ENCODE results near the gene MMP14. TPM values are rescaled to one million over a fixed set of nuclear protein-coding genes. Genes with fewer than 3 reads are reported as not detected.
"Not testable (repeated sequence)": the region's sequence is repeated elsewhere in the genome, so short reads cannot be mapped to it uniquely, and the experiment has no call there.

MMP14 gene
- total RNA-seq, 2 experiments from 2014 or later: 1.8 to 2.1 TPM

DNA sequence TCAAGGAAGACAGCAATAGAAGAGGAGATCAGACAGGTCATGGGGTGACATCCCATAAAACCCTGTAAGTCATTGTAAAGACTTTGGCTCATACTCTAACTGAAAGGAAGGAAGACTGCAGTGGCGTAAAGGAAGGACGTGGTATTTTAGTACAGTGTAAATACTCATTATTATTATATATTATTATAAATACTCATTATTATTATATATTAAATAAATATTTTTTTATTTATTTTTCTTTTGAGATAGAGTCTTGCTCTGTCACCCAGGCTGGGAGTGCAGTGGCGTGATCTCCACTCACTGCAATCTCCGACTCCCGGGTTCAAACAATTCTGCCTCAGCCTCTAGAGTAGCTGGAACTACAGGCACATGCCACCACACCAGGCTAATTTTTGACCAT lies 20.0 kb downstream of the MMP14 start:
- CTCF ChIA-PET: interaction anchor here (1.9 to 8.5 kb wide), 5 partner anchors 16 to 289 kb away, joined by 5 to 91 read pairs (median 50); partner anchors contain the start of genes LRP10 and MRPL52
- Mint-ChIP-seq H3K27me3 (peaks cover 34% of the 10 kb centered on the region), H3K4me3 (no peak overlapping the region), H3K27ac (no peak overlapping the region), H3K9me3 (peaks cover 4% of the 10 kb centered on the region), H3K36me3 (ENCODE audit: low read depth) (peaks cover 2% of the 10 kb centered on the region), H3K4me1 (peaks cover 41% of the 10 kb centered on the region)
- no peak for DNase-seq
- POLR2A ChIA-PET: no interaction called here

- H3K36me3 Mint-ChIP-seq (ENCODE audit: low read depth); POLR2A ChIA-PET; H3K27ac Mint-ChIP-seq; H3K9me3 Mint-ChIP-seq; H3K4me3 Mint-ChIP-seq; DNase-seq: not testable (repeated sequence)
- CTCF ChIA-PET: interaction anchor here (1.0 to 7.3 kb wide), 7 partner anchors 8 to 304 kb away, joined by 3 to 50 read pairs (median 8); partner anchors contain the start of gene LRP10
- Mint-ChIP-seq H3K4me1 (peaks cover 19% of the 10 kb centered on the region), H3K27me3 (peaks cover 49% of the 10 kb centered on the region)
These were observed 24.0 kb downstream of the MMP14 start for GRCh38 chr14:22860377-22860776.

DNA sequence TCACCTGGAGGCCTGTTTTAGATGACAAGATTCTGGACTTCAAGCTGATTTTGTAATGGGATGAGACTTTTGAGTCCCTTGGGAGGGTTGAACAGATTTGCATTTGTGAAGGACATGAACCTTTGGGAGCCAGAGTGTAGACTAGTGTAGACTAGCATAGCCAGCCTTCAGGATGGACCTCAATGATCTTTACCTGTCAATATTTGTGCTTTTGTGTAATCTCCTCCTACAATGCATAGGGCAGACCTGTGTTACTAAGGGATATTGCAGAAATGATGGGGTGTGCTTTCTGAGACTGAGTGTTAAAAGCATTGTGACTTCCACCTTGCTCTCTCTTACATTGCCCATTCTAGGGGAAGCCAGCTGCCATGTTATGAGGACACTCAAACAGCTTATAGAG lies 25.3 kb downstream of the MMP14 start:
- H3K4me1 Mint-ChIP-seq: peaks cover 15% of the 10 kb centered on the region
- ChIA-PET CTCF (interaction anchor here (1.7 to 7.3 kb wide), 5 partner anchors 9 to 305 kb away, joined by 4 to 50 read pairs (median 8); partner anchors contain the start of gene LRP10), POLR2A (no interaction called here)
- no peak overlapping the region for H3K4me3 Mint-ChIP-seq
- peaks cover 7% of the 10 kb centered on the region for H3K36me3 Mint-ChIP-seq (ENCODE audit: low read depth)
- H3K9me3 Mint-ChIP-seq: peaks cover 8% of the 10 kb centered on the region
- H3K27ac Mint-ChIP-seq: no peak overlapping the region
- DNase-seq: no peak
- peaks cover 41% of the 10 kb centered on the region for H3K27me3 Mint-ChIP-seq

- Mint-ChIP-seq H3K4me3 (no peak overlapping the region), H3K27ac (no peak overlapping the region), H3K36me3 (ENCODE audit: low read depth) (peaks cover 7% of the 10 kb centered on the region), H3K9me3 (peaks cover 8% of the 10 kb centered on the region), H3K4me1 (peaks cover 2% of the 10 kb centered on the region), H3K27me3 (peaks cover 26% of the 10 kb centered on the region)
- POLR2A ChIA-PET: no interaction called here
- CTCF ChIA-PET: interaction anchor here (0.7 to 6.2 kb wide), 3 partner anchors 12 to 294 kb away, joined by 3 to 38 read pairs (median 3); no protein-coding TSS in a partner anchor
- no peak for DNase-seq
These were observed 28.6 kb downstream of the MMP14 start for GRCh38 chr14:22864979-22865378.

GRCh38 chr14:22865424-22866405 lies 29.3 kb downstream of the MMP14 start:
- CTCF ChIA-PET: interaction anchor here (0.7 to 6.2 kb wide), 5 partner anchors 8 to 1013 kb away, joined by 3 to 38 read pairs (median 3); no protein-coding TSS in a partner anchor

DNA sequence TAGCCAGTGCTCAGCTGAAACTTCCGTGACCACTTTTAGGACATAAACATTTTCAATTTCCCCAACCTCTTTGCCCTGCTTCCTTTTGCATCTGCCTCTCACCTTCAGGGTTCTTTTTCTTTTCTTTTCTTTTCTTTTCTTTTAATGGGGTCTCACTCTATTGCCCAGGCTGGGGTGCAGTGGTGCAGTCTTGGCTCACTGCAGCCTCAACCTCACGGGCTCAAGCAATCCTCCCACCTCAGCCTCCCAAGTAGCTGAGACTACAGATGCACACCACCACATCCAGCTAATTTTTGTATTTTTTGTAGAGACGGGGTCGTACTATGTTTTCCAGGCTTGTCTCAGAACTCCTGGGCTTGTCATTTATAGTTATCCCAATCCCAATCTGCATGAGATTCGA lies 30.5 kb downstream of the MMP14 start:
- Mint-ChIP-seq H3K9me3 (peaks cover 1% of the 10 kb centered on the region), H3K27me3 (peaks cover 10% of the 10 kb centered on the region), H3K36me3 (ENCODE audit: low read depth) (peaks cover 2% of the 10 kb centered on the region), H3K4me3 (no peak overlapping the region), H3K27ac (no peak overlapping the region), H3K4me1 (peaks cover 12% of the 10 kb centered on the region)
- no peak for DNase-seq
- POLR2A ChIA-PET: no interaction called here
- CTCF ChIA-PET: interaction anchor here (0.7 to 6.2 kb wide), 5 partner anchors 9 to 1015 kb away, joined by 3 to 38 read pairs (median 3); no protein-coding TSS in a partner anchor

More at GRCh38 chr14:22865424-22866405, 29.3 kb downstream of the MMP14 start:
- POLR2A ChIA-PET: interaction anchor here (0.6 kb wide), 1 partner anchor 15 kb away, joined by 3 read pairs; no protein-coding TSS in a partner anchor
- Mint-ChIP-seq H3K9me3 (peaks cover 6% of the 10 kb centered on the region), H3K36me3 (ENCODE audit: low read depth) (peaks cover 7% of the 10 kb centered on the region), H3K4me1 (peaks cover 9% of the 10 kb centered on the region), H3K27ac (no peak overlapping the region), H3K27me3 (peaks cover 22% of the 10 kb centered on the region), H3K4me3 (no peak overlapping the region)
- DNase-seq: no peak

DNA sequence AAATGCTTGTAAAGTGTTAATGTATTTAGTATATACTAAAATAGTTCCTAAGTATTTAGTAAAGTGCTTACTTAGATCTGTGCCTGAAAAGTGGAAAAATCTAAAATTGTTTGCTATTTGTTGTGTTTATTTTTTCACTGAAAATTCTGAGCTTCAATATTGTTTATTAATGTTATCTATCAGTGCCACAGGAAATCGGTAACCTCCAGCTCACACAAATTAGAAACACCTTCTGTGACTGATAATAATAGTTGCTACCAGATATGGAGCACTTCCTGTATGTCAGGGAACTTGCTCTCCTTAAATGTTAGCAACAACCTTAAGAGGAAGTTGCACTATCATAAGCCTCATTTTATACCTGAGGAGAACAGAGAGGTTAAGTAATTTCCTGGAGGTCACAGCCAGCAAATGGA lies 34.4 kb downstream of the MMP14 start:
- DNase-seq: no peak
- Mint-ChIP-seq H3K9me3 (no peaks in the 10 kb centered on the region), H3K4me1 (peaks cover 26% of the 10 kb centered on the region), H3K4me3 (peak overlapping the region; percentile 89), H3K27ac (peak overlapping the region; percentile 99), H3K27me3 (no peaks in the 10 kb centered on the region), H3K36me3 (ENCODE audit: low read depth) (peaks cover 17% of the 10 kb centered on the region)
- ChIA-PET CTCF (interaction anchor here (0.5 to 5.2 kb wide), 12 partner anchors 11 to 425 kb away, joined by 3 to 50 read pairs (median 5); partner anchors contain the start of gene REM2), POLR2A (interaction anchor here (0.6 kb wide), 2 partner anchors 59 to 220 kb away, joined by 3 to 4 read pairs; no protein-coding TSS in a partner anchor)

GRCh38 chr14:22871224-22872032 lies 35.0 kb downstream of the MMP14 start, which contains the start of gene LRP10:
TSS of gene LRP10 (plus strand) at chr14:22871740. CDS start at chr14:22872304, 564 bp downstream.
- Mint-ChIP-seq H3K4me1 (peaks cover 26% of the 10 kb centered on the region), H3K4me3 (peak within 1 kb of the TSS; percentile 89), H3K27ac (peak within 1 kb of the TSS; percentile 99), H3K9me3 (no peaks in the 10 kb centered on the region), H3K27me3 (no peaks in the 10 kb centered on the region), H3K36me3 (ENCODE audit: low read depth) (peaks cover 23% of the 10 kb centered on the region)
- ChIA-PET POLR2A (interaction anchor here (0.6 kb wide), 2 partner anchors 58 to 220 kb away, joined by 3 to 4 read pairs; no protein-coding TSS in a partner anchor), CTCF (interaction anchor here (0.6 to 5.2 kb wide), 19 partner anchors 10 to 424 kb away, joined by 3 to 50 read pairs (median 3); partner anchors contain the start of gene REM2)
- DNase-seq: peak; percentile 84

DNA sequence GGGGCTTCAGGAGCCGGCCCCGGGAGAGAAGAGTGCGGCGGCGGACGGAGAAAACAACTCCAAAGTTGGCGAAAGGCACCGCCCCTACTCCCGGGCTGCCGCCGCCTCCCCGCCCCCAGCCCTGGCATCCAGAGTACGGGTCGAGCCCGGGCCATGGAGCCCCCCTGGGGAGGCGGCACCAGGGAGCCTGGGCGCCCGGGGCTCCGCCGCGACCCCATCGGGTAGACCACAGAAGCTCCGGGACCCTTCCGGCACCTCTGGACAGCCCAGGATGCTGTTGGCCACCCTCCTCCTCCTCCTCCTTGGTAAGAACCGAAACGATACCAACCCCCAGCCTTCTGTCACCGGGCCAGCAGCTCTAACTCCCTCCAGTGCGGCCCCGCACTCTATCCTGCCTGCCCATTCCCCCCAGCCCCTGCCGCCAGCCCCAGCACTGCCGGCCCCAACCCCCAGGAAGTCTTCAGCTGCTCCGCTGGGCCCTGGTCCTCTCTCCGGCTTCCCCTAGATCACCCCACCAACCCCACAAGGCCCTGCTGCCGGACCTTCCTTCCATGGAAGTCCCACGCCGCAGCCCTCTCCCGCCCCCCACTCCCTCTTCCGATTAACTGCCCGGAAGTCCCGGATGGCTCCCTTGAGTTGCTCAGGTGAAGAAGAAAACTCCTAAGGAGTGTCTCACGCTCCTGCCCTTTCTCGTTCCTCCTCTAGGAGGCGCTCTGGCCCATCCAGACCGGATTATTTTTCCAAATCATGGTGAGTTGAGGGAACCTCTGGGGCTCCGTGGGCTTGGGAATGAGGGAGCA lies 35.8 kb downstream of the MMP14 start:
- H3K36me3 Mint-ChIP-seq (ENCODE audit: low read depth): peaks cover 31% of the 10 kb centered on the region
- H3K27ac Mint-ChIP-seq: peak overlapping the region; percentile 99
- peak; percentile 76 for DNase-seq
- peaks cover 26% of the 10 kb centered on the region for H3K4me1 Mint-ChIP-seq
- no peaks in the 10 kb centered on the region for H3K27me3 Mint-ChIP-seq
- H3K4me3 Mint-ChIP-seq: peak overlapping the region; percentile 89
- H3K9me3 Mint-ChIP-seq: no peaks in the 10 kb centered on the region
- CTCF ChIA-PET: interaction anchor here (0.6 to 5.2 kb wide), 23 partner anchors 10 to 354 kb away, joined by 3 to 50 read pairs (median 5); partner anchors contain the start of gene REM2
- POLR2A ChIA-PET: no interaction called here

GRCh38 chr14:22872833-22873520 lies 36.6 kb downstream of the MMP14 start:
- ChIA-PET CTCF (interaction anchor here (0.6 to 5.2 kb wide), 17 partner anchors 9 to 354 kb away, joined by 3 to 50 read pairs (median 5); partner anchors contain the start of gene REM2), POLR2A (no interaction called here)
- no peak for DNase-seq
- Mint-ChIP-seq H3K27ac (peak overlapping the region; percentile 91), H3K4me3 (peak overlapping the region; percentile 89), H3K4me1 (peaks cover 26% of the 10 kb centered on the region), H3K36me3 (ENCODE audit: low read depth) (peaks cover 33% of the 10 kb centered on the region), H3K9me3 (no peaks in the 10 kb centered on the region), H3K27me3 (no peaks in the 10 kb centered on the region)
